Breast epithelium (tissue), 4 donors: ENCODE results near the gene CAMTA1. TPM values are rescaled to one million over a fixed set of nuclear protein-coding genes. Genes with fewer than 3 reads are reported as not detected.

Experiments used
- DNase-seq, 2 donors: peaks; one replicate each; pipeline ENCODE4 v3.0.0-alpha.2; 2019; ENCODE audit warnings: low spot score in 2 of 2
- H3K27ac ChIP-seq, 2 donors: fragments of 200-600 bp; sonication (generic) in 1 of 2; one replicate each; pipeline ENCODE4 v1.5.1; 2016 to 2019; ENCODE audit warnings: mild to moderate bottlenecking in 1 of 2
- H3K27me3 ChIP-seq, 2 donors: fragments of 200-600 bp; sonication (generic) in 1 of 2; one replicate each; pipeline versions ENCODE4 v1.5.1 to v1.6.0; 2017 to 2019; ENCODE audit warnings: control low read depth in 1 of 2, mild to moderate bottlenecking in 1 of 2
- H3K36me3 ChIP-seq: fragments of 200-600 bp; one replicate; pipeline ENCODE4 v1.5.1; 2019
- H3K4me1 ChIP-seq, 2 donors: fragments of 200-600 bp; sonication (generic); one replicate each; pipeline ENCODE4 v1.5.1; 2016 to 2019; ENCODE audit warnings: control low read depth in 1 of 2
- H3K4me3 ChIP-seq, 3 donors: fragments of 200-600 bp; sonication (generic); 1 replicate in 2 of 3; 2 replicates in 1 of 3; pipeline ENCODE4 v1.5.1; 2016 to 2019; ENCODE audit warnings: mild to moderate bottlenecking in 3 of 3, moderate library complexity in 2 of 3
- H3K9me3 ChIP-seq, 2 donors: fragments of 200-600 bp; sonication (generic) in 1 of 2; one replicate each; pipeline ENCODE4 v1.5.1; 2016 to 2019; ENCODE audit warnings: control low read depth in 1 of 2
- CTCF ChIP-seq, 3 donors: fragments of 450-650 bp; IDR thresholded peaks; one replicate each; pipeline ENCODE4 v1.5.1; 2016 to 2017; ENCODE audit warnings: antibody characterized with exemption in 3 of 3, mild to moderate bottlenecking in 3 of 3, moderate library complexity in 3 of 3
- POLR2A ChIP-seq: fragments of 450-650 bp; IDR thresholded peaks from one replicate; pipeline ENCODE4 v1.6.1; 2016; ENCODE audit warnings: antibody characterized with exemption, mild to moderate bottlenecking, moderate library complexity
- POLR2AphosphoS5 ChIP-seq, 3 donors: sonication (generic); formaldehyde crosslinking; IDR thresholded peaks; one replicate each; pipeline ENCODE4 v1.6.1; 2017; ENCODE audit warnings: antibody characterized with exemption in 3 of 3
- intact Hi-C: fragments of 100-400 bp; cut with DNase I; formaldehyde crosslinking; loops from one replicate; pipeline ENCODE4 v1.15.1; 2023; ENCODE audit warnings: low total_unique reads
- total RNA-seq, 3 donors: library from RNA; depleted of rRNA; stranded (reverse); fragments of >200 nt; gene quantifications; one replicate each; pipeline ENCODE4 v1.1.0, GENCODE V29; 2016

The CAMTA1 gene
- total RNA-seq, 3 donors from 2014 or later: 53.4 to 84.0 (median 61.9) TPM

- no peak for TF ChIP-seq POLR2A
- TF ChIP-seq CTCF (IDR thresholded peaks at IDR 0.05): no peak
- H3K4me1 ChIP-seq: no peaks in the 10 kb centered on the region
- peaks cover 0 to 5% of the 10 kb centered on the region in 2 donors for H3K27me3 ChIP-seq
- no peak overlapping the region for H3K4me3 ChIP-seq
- H3K27ac ChIP-seq: no peak overlapping the region
- intact Hi-C loops: no loop called here
- H3K36me3 ChIP-seq: no peaks in the 10 kb centered on the region
- no peak for DNase-seq
- no peaks in the 10 kb centered on the region for H3K9me3 ChIP-seq
Measured at GRCh38 chr1:7515904-7516303, 730.6 kb downstream of the CAMTA1 start.

DNA sequence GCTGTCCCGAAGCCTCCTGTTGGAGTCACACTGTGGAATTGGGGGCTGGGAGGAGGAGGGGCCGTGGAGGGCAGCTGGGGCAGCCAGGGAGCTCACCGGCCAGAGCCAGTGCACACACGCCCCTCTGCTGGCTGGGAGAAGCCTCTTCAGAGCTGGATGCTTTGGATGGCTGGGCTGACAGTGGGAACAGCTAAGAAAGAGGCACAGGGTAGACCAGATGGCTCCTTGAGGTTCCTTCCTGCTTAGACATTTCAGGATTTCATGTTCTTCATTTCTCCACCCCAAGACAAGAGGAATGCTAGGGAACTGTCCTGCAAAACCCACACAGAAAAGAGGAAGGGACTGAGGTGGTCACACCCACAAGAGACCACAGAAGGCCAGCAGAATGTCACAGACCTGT is 731.1 kb downstream of the CAMTA1 start:
- Histone ChIP-seq H3K27me3 (peaks cover 0 to 5% of the 10 kb centered on the region in 2 donors), H3K4me1 (no peaks in the 10 kb centered on the region), H3K27ac (no peak overlapping the region), H3K4me3 (no peak overlapping the region), H3K36me3 (no peaks in the 10 kb centered on the region), H3K9me3 (no peaks in the 10 kb centered on the region)
- intact Hi-C loops: no loop called here
- no peak for DNase-seq
- TF ChIP-seq POLR2AphosphoS5 (IDR thresholded peaks at IDR 0.05): no peak
- TF ChIP-seq POLR2A: no peak
- TF ChIP-seq CTCF (IDR thresholded peaks at IDR 0.05): no peak

DNA sequence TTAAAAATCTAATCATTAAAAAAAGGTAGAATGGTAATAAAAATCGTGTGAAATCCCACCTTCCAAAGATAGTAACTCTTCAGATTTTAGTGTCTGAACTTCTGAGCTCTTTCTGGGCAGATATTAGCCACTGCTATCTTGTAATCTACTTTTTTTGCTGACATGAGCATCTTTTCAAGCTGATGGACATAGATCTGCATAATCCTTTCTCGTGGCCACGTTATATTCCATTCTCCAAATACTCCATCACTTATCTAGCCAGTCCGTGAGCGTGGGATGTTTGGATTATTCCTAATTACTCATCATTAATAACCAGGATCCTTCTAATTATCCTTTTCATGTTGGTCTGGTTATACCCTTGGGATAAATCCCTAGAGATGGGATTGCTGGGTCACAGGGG is 731.7 kb downstream of the CAMTA1 start:
- no peak for DNase-seq
- no peaks in the 10 kb centered on the region for H3K36me3 ChIP-seq
- no peaks in the 10 kb centered on the region for H3K9me3 ChIP-seq
- H3K4me3 ChIP-seq: no peak overlapping the region
- no peak for TF ChIP-seq POLR2AphosphoS5 (IDR thresholded peaks at IDR 0.05)
- no peak for TF ChIP-seq CTCF (IDR thresholded peaks at IDR 0.05)
- no peak for TF ChIP-seq POLR2A
- H3K27me3 ChIP-seq: peaks cover 0 to 5% of the 10 kb centered on the region in 2 donors
- no peaks in the 10 kb centered on the region for H3K4me1 ChIP-seq
- no peak overlapping the region for H3K27ac ChIP-seq
- intact Hi-C loops: no loop called here

DNA sequence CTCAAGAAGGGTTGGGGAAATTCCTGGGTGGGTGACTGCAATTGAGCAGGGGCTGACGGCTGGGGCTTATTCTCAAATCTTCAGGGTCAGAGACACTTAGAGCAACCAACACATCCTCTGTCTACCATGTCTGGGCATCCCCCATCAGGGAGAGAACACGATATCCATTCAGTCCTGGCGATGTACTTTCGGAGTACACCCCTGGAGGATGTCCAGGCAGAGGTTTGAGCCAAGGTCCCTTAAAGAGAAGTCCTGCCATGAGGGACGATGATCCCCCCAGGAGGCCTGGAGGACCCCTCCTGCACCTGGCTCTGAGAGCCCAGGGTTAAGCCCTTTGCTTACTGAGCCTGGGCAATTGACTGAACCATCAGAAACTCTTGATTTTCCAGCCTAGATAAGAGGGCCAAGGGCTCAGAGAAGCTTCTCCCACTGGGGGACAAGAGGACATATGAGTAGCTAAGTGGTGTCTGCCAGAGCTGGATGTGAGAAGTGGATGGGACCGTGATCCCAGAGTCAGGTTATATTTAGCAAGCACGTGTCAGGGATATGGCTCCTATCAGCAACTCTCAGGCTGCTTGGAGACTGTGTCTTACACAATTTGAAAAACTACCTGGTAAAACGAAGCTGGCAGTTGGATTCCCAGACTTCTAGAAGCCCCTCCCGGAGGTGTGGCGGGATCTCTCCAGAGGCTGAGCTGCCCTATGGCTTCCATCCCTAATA is 732.5 kb downstream of the CAMTA1 start:
- Histone ChIP-seq H3K4me1 (no peaks in the 10 kb centered on the region), H3K4me3 (no peak overlapping the region), H3K27me3 (peaks cover 0 to 5% of the 10 kb centered on the region in 2 donors), H3K9me3 (no peaks in the 10 kb centered on the region), H3K36me3 (no peaks in the 10 kb centered on the region), H3K27ac (no peak overlapping the region)
- no peak for DNase-seq
- no peak for TF ChIP-seq CTCF (IDR thresholded peaks at IDR 0.05)
- TF ChIP-seq POLR2A: no peak
- no peak for TF ChIP-seq POLR2AphosphoS5 (IDR thresholded peaks at IDR 0.05)
- intact Hi-C loops: no loop called here

DNA sequence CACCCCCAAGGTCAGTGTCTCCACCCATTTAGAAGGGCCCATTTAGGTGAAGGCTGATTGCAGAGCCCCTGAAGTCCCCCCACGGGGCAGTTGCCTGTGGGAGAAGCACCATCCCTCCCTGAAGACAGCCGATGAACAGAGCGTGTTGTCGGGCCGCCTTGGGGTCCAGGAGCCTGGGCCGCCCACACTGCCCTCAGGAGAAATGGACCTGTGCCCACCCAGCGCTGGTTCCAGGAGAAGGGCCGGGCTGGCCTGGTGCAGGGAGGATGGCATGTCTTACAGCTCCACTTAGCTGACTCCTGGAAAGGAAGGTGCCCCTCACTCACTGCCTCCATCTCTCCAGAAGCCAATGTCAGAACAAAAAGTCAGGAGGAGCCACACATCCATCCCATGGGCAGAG is 733.2 kb downstream of the CAMTA1 start:
- DNase-seq: no peak
- Histone ChIP-seq H3K27me3 (peaks cover 0 to 5% of the 10 kb centered on the region in 2 donors), H3K4me3 (no peak overlapping the region), H3K4me1 (no peaks in the 10 kb centered on the region), H3K9me3 (no peaks in the 10 kb centered on the region), H3K36me3 (no peaks in the 10 kb centered on the region), H3K27ac (no peak overlapping the region)
- TF ChIP-seq POLR2AphosphoS5 (IDR thresholded peaks at IDR 0.05): no peak
- TF ChIP-seq POLR2A: no peak
- TF ChIP-seq CTCF (IDR thresholded peaks at IDR 0.05): no peak
- intact Hi-C loops: no loop called here
